ENCODE data around the gene RNF111. TPM values are rescaled to one million over a fixed set of nuclear protein-coding genes. Genes with fewer than 3 reads are reported as not detected.

The RNF111 gene
- total RNA-seq, 1 donor from 2014 or later: 55.8 TPM

DNA sequence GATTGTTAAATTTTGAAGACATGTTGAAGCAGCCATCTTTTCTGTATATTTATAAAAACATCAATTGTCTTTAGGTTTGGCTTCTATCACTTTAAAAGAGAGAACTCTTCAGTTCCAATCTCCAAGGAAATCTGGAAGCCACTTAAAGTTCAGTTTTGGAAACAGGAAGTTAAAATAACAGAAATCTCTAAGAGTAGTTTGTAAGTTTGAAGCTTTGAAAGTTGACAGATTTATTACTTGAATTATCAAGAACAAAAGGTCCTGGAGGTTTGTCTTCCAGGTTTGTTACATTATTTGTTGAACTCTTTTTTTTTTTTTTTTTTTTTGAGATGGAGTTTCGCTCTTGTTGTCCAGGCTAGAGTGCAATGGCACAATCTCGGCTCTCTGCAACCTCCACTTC lies 30.0 kb downstream of the RNF111 start:
- ChIA-PET CTCF (no interaction called here), POLR2A (interaction anchor here (0.7 kb wide), 1 partner anchor 19 kb away, joined by 3 read pairs; no protein-coding TSS in a partner anchor)
- no peak for DNase-seq
- H3K27me3 Mint-ChIP-seq: no peaks in the 10 kb centered on the region
- peaks cover 19% of the 10 kb centered on the region for H3K4me1 Mint-ChIP-seq
- TF ChIP-seq, protein P1, sequence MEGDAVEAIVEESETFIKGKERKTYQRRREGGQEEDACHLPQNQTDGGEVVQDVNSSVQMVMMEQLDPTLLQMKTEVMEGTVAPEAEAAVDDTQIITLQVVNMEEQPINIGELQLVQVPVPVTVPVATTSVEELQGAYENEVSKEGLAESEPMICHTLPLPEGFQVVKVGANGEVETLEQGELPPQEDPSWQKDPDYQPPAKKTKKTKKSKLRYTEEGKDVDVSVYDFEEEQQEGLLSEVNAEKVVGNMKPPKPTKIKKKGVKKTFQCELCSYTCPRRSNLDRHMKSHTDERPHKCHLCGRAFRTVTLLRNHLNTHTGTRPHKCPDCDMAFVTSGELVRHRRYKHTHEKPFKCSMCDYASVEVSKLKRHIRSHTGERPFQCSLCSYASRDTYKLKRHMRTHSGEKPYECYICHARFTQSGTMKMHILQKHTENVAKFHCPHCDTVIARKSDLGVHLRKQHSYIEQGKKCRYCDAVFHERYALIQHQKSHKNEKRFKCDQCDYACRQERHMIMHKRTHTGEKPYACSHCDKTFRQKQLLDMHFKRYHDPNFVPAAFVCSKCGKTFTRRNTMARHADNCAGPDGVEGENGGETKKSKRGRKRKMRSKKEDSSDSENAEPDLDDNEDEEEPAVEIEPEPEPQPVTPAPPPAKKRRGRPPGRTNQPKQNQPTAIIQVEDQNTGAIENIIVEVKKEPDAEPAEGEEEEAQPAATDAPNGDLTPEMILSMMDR (IDR thresholded peaks at IDR 0.05): no peak
- ATAC-seq (ENCODE audit: low read depth): no peak
- peaks cover 40% of the 10 kb centered on the region for H3K36me3 Mint-ChIP-seq (ENCODE audit: low read depth)
- H3K9me3 Mint-ChIP-seq: no peaks in the 10 kb centered on the region
- H3K4me3 Mint-ChIP-seq: no peak overlapping the region
- H3K27ac Mint-ChIP-seq: no peak overlapping the region
- intact Hi-C loops (cut with micrococcal nuclease): loop anchor here (2.0 kb wide), 1 partner anchor 15 kb away; no protein-coding TSS in a partner anchor

DNA sequence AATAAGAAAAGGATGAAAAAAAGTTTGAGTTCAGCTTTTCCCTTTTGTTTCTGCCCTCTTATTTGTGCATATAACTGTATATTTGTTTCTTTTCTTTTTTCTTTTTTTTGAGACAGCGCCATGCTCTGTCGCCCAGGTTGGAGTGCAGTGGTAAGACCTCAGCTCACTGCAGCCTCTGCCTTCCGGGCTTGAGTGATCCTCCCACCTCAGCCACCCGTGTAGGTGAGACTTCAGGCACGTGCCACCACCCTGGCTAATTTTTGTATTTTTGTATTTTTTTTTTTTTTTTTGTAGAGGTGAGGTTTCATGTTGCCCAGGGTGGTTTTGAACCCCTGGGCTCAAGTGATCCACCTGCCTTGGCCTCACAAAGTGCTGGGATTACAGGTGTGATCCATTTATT lies 31.4 kb downstream of the RNF111 start:
- TF ChIP-seq, protein P1 (IDR thresholded peaks at IDR 0.05): no peak
- CTCF ChIA-PET: no interaction called here
- Mint-ChIP-seq H3K27me3 (no peaks in the 10 kb centered on the region), H3K4me1 (peaks cover 17% of the 10 kb centered on the region), H3K27ac (no peak overlapping the region), H3K4me3 (no peak overlapping the region), H3K9me3 (no peaks in the 10 kb centered on the region), H3K36me3 (ENCODE audit: low read depth) (peaks cover 43% of the 10 kb centered on the region)
- POLR2A ChIA-PET: no interaction called here
- peak; percentile 40 for ATAC-seq (ENCODE audit: low read depth)
- intact Hi-C loops (cut with micrococcal nuclease): no loop called here
- no peak for DNase-seq

DNA sequence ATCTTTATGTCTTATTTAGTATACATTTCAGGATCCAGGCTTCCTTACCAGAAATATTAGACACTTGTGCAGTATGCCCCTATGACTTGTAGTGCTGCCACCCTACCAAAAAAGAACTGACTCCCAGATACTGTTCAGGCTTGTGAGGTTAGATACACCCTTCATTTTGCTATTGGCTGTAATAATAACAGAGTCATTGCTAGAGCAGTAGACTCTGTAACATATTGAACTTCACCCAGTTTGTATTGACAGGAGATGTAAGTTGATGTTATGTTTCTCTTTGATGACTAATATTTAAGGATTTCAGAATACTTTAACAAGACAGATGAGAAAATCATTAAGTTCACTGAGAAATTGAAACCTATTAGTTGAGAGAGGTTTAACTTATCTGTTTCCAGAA lies 32.9 kb downstream of the RNF111 start:
- CTCF ChIA-PET: no interaction called here

DNA sequence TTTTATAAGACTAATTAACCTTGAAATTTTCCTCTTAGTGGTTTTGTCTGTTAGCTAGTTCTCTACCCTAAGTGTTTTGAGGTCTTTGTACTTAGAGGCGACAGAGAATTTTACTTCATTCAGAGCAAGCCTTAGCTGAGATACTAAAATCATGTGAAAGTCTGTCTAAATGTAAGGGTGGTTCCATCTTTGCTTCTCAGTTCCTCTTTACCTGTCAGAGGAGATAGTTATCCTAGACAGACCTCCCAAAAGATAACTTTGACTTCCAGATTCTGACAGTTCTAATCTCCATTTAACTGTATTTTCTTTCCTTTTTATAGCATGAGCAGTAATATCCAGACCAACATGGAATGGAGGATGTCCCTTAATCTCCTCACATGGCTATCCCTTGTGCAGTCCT lies 34.7 kb downstream of the RNF111 start:
- ATAC-seq (ENCODE audit: low read depth): peak; percentile 31
- Mint-ChIP-seq H3K9me3 (no peaks in the 10 kb centered on the region), H3K4me3 (no peak overlapping the region), H3K4me1 (peaks cover 15% of the 10 kb centered on the region), H3K36me3 (ENCODE audit: low read depth) (peaks cover 40% of the 10 kb centered on the region), H3K27me3 (no peaks in the 10 kb centered on the region), H3K27ac (no peak overlapping the region)
- intact Hi-C loops (cut with micrococcal nuclease): no loop called here
- no peak for DNase-seq
- TF ChIP-seq, protein P1 (IDR thresholded peaks at IDR 0.05): no peak
- ChIA-PET POLR2A (no interaction called here), CTCF (no interaction called here)

More for the DNA sequence above, 32.9 kb downstream of the RNF111 start:
- POLR2A ChIA-PET: no interaction called here
- Mint-ChIP-seq H3K4me3 (no peak overlapping the region), H3K27me3 (no peaks in the 10 kb centered on the region), H3K4me1 (peaks cover 15% of the 10 kb centered on the region), H3K36me3 (ENCODE audit: low read depth) (peaks cover 43% of the 10 kb centered on the region), H3K27ac (no peak overlapping the region), H3K9me3 (no peaks in the 10 kb centered on the region)
- TF ChIP-seq, protein P1 (IDR thresholded peaks at IDR 0.05): no peak
- DNase-seq (no peak), ATAC-seq (ENCODE audit: low read depth) (no peak)
- intact Hi-C loops (cut with micrococcal nuclease): no loop called here

DNA sequence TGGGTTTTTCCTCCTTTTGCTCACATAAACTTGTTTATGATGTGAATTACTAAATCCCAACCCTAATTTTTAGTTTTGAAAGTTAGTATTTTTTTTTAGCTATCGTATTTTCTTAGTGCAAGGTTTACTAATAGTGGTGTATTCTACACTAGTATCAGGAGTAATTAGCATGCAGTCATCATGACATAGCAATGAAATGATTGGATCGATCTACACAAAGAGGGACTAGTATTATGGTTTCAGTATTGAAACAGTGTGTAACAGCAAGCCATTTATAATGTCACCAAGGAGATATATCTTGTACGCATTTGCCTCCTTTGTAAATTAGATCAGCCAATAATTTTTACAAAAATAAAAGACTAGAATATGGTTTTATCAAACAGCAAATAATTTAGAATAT lies 38.7 kb downstream of the RNF111 start:
- Mint-ChIP-seq H3K4me3 (no peak overlapping the region), H3K4me1 (peaks cover 15% of the 10 kb centered on the region), H3K27me3 (no peaks in the 10 kb centered on the region), H3K36me3 (ENCODE audit: low read depth) (peaks cover 41% of the 10 kb centered on the region), H3K27ac (no peak overlapping the region), H3K9me3 (no peaks in the 10 kb centered on the region)
- DNase-seq: no peak
- ChIA-PET CTCF (no interaction called here), POLR2A (interaction anchor here (0.7 kb wide), 1 partner anchor 397 kb away, joined by 6 read pairs; no protein-coding TSS in a partner anchor)
- ATAC-seq (ENCODE audit: low read depth): no peak
- intact Hi-C loops (cut with micrococcal nuclease): no loop called here
- TF ChIP-seq, protein P1 (IDR thresholded peaks at IDR 0.05): no peak

All from activated B cell treated with CpG ODN at 0.5 μM for 24 hours (primary cell).